Suprapubic skin (tissue), 4 donors: ENCODE results near the gene ZNF467.

Experiments
- POLR2A ChIP-seq, 2 donors: fragments of 450-650 bp; IDR thresholded peaks; one replicate each; pipeline ENCODE4 v1.6.1; 2017; ENCODE audit warnings: antibody characterized with exemption in 2 of 2, mild to moderate bottlenecking in 2 of 2, moderate library complexity in 2 of 2
- POLR2AphosphoS5 ChIP-seq, 3 donors: sonication (generic); formaldehyde crosslinking; IDR thresholded peaks; one replicate each; pipeline ENCODE4 v1.6.1; 2017; ENCODE audit warnings: antibody characterized with exemption in 3 of 3
- TF ChIP-seq, protein P1 (sequence below), 2 donors: fragments of 200-600 bp in 1 of 2; fragments of 450-650 bp in 1 of 2; sonication (generic) in 1 of 2; IDR thresholded peaks; one replicate each; pipeline ENCODE4 v1.5.1; 2016 to 2019; ENCODE audit warnings: antibody characterized with exemption in 2 of 2, mild to moderate bottlenecking in 1 of 2, moderate library complexity in 1 of 2

DNA sequence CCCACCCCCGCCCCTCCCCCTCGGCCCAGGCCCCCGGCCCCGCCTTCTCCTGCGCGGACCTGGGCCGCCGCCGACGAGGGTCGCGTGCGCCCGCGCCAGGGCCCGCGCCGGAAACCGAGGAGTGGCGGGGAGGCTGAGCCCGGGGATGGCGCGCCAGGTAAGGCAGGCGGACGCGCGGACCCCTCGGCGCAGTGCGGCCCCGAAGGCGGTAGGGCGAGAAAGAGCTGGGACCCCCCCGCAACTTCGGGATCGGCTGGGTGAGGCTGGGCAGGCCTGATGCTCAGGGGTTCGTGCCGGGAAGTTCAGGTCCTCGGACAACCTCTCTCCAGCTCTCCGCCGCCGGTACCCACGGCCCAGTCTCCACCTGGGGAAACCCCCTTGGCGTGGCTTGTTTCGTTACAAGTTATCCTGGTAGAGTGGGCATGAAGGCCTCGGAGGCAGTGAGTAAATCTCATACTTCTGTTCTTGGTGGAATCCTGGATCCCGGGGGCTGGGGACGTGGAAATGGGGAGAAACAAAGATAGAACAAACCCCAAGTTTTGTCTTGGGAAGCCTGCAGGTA is 58.4 kb downstream of the ZNF467 start:
- TF ChIP-seq POLR2A (IDR thresholded peaks at IDR 0.05) (no peak), POLR2AphosphoS5 (IDR thresholded peaks at IDR 0.05) (no peak)
- TF ChIP-seq, protein P1, sequence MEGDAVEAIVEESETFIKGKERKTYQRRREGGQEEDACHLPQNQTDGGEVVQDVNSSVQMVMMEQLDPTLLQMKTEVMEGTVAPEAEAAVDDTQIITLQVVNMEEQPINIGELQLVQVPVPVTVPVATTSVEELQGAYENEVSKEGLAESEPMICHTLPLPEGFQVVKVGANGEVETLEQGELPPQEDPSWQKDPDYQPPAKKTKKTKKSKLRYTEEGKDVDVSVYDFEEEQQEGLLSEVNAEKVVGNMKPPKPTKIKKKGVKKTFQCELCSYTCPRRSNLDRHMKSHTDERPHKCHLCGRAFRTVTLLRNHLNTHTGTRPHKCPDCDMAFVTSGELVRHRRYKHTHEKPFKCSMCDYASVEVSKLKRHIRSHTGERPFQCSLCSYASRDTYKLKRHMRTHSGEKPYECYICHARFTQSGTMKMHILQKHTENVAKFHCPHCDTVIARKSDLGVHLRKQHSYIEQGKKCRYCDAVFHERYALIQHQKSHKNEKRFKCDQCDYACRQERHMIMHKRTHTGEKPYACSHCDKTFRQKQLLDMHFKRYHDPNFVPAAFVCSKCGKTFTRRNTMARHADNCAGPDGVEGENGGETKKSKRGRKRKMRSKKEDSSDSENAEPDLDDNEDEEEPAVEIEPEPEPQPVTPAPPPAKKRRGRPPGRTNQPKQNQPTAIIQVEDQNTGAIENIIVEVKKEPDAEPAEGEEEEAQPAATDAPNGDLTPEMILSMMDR (IDR thresholded peaks at IDR 0.05) = no peak
